Sciatic nerve (tissue), 2 donors: Measurements from ENCODE around the gene CIZ1. TPM values are rescaled to one million over a fixed set of nuclear protein-coding genes. Genes with fewer than 3 reads are reported as not detected.

Source experiments
- ATAC-seq: fragments of 200-7000 bp; cut with Tn5 transposase; one replicate; pipeline ENCODE4 v1.9.1; 2020; ENCODE audit warnings: mild to moderate bottlenecking, moderate library complexity
- DNase-seq: peaks from one replicate; pipeline ENCODE4 v3.0.0-alpha.2; 2020; ENCODE audit warnings: low spot score
- intact Hi-C: fragments of 100-400 bp; cut with DNase I; formaldehyde crosslinking; loops from one replicate; pipeline ENCODE4 v1.14.2; 2022
- total RNA-seq: library from RNA; stranded (reverse); fragmentation: NEBNext Ultra II Directional; extraction: Animal tissue kit (Norgen Biotek cat#: 25700); gene quantifications from one replicate; pipeline ENCODE4 v1.2.1, GENCODE V29; 2021
- donor health status: DM: no; HTN: no; CAD: no.
- donor health status: DM: no; HTN: no; CAD: no.

The CIZ1 gene
- total RNA-seq, 1 donor from 2014 or later = 140 TPM

GRCh38 chr9:128215491-128216409 is 24.4 kb upstream of the CIZ1 start:
- intact Hi-C loops = no loop called here
- peak; percentile 61 for ATAC-seq
- DNase-seq = no peak

- intact Hi-C loops = no loop called here
- ATAC-seq (peak; percentile 0), DNase-seq (no peak)
Measured at GRCh38 chr9:128214571-128215490, 23.5 kb upstream of the CIZ1 start.

GRCh38 chr9:128213746-128214497 is 22.6 kb upstream of the CIZ1 start:
- intact Hi-C loops = no loop called here
- ATAC-seq (peak; percentile 54), DNase-seq (no peak)

GRCh38 chr9:128211981-128212281 is 20.6 kb upstream of the CIZ1 start:
- ATAC-seq (no peak), DNase-seq (no peak)
- intact Hi-C loops = no loop called here

- intact Hi-C loops = no loop called here
- DNase-seq (no peak), ATAC-seq (no peak)
Measured at GRCh38 chr9:128211186-128211980, 20.0 kb upstream of the CIZ1 start.

GRCh38 chr9:128208946-128209669 is 17.7 kb upstream of the CIZ1 start:
- DNase-seq (no peak), ATAC-seq (no peak)
- intact Hi-C loops = no loop called here

- ATAC-seq (no peak), DNase-seq (no peak)
- intact Hi-C loops = no loop called here
Measured at GRCh38 chr9:128208386-128208785, 17.0 kb upstream of the CIZ1 start.

- ATAC-seq (no peak), DNase-seq (no peak)
- intact Hi-C loops = no loop called here
Measured at GRCh38 chr9:128206916-128207910, 15.8 kb upstream of the CIZ1 start.

- ATAC-seq (no peak), DNase-seq (no peak)
- intact Hi-C loops = no loop called here
Measured at GRCh38 chr9:128206484-128206883, 15.1 kb upstream of the CIZ1 start.

- DNase-seq (no peak), ATAC-seq (no peak)
- intact Hi-C loops = no loop called here
Measured at GRCh38 chr9:128205296-128205944, 14.0 kb upstream of the CIZ1 start.

GRCh38 chr9:128204858-128205257 is 13.5 kb upstream of the CIZ1 start:
- ATAC-seq (peak; percentile 5), DNase-seq (no peak)
- intact Hi-C loops = no loop called here

- no peak for DNase-seq
- intact Hi-C loops = no loop called here
- ATAC-seq = peak; percentile 59
Measured at GRCh38 chr9:128203707-128204551, 12.6 kb upstream of the CIZ1 start.

- intact Hi-C loops = no loop called here
- DNase-seq = no peak
- peak; percentile 68 for ATAC-seq
Measured at GRCh38 chr9:128203024-128203706, 11.8 kb upstream of the CIZ1 start, which contains the start of gene DNM1. Gene DNM1, plus strand, starts transcription at chr9:128203379. Its CDS starts 92 bp downstream, at chr9:128203471.

GRCh38 chr9:128202648-128203023 is 11.3 kb upstream of the CIZ1 start:
- ATAC-seq (no peak), DNase-seq (no peak)
- intact Hi-C loops = no loop called here
